ENCODE data around the gene AFAP1L2. TPM values are rescaled to one million over a fixed set of nuclear protein-coding genes. Genes with fewer than 3 reads are reported as not detected.

Gene AFAP1L2
- total RNA-seq, 2 experiments from 2014 or later = 2.3 to 8.6 TPM

DNA sequence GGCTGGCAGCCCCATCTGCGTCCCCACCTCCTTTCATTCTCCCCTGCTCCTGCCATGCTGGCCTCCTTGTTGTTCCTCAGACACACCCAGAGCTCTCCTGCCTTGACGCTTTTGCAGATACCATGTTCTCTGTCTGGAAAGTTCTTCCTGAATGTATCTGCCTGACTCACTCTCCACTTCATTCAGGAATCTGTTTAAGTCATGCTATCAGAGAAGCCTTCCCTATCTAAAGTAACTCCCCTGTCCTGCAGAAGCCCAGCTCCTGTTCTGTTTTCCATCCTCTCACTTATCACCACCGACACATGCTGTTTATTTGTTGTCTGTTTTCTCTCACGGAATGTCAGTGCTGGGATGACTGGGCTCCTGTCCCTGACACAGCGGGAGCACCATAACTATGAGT, 82.0 kb downstream of the AFAP1L2 start:
- Histone ChIP-seq H4K20me1 (ENCODE audit: insufficient read depth, low read length) (no peaks in the 10 kb centered on the region), H3K4me2 (ENCODE audit: low read length) (no peak overlapping the region), H3K4me1 (ENCODE audit: insufficient read depth, low read length, poor library complexity, severe bottlenecking) (no peaks in the 10 kb centered on the region), H3K4me3 (ENCODE audit: low read depth, low read length, poor library complexity, severe bottlenecking) (no peak overlapping the region), H3K9me2 (ENCODE audit: insufficient read depth, low read length) (no peaks in the 10 kb centered on the region), H3K36me3 (ENCODE audit: insufficient read depth, low read length) (no peaks in the 10 kb centered on the region), H2AFZ (ENCODE audit: low read length) (no peak overlapping the region), H3K79me2 (ENCODE audit: insufficient read depth, low read depth, low read length) (no peaks in the 10 kb centered on the region), H3K27ac (ENCODE audit: low read depth, low read length, poor library complexity, severe bottlenecking) (no peak overlapping the region), H3K9me3 (ENCODE audit: low read length) (no peaks in the 10 kb centered on the region)
- ChIA-PET CTCF (ENCODE audit: unreplicated experiment) (no interaction called here), POLR2A (interaction anchor here (0.5 kb wide), 1 partner anchor 29 kb away, joined by 5 read pairs; no protein-coding TSS in a partner anchor)
- DNase-seq (ENCODE audit: low spot score) = no peak
- BruUV-seq (replicated peaks) = no TSS peak
- intact Hi-C loops (cut with micrococcal nuclease; ENCODE audit: unreplicated experiment) = no loop called here
- no peak for TF ChIP-seq CTCF (conservative IDR thresholded peaks at IDR 0.05; ENCODE audit: low read length)
- TF ChIP-seq EZH2phosphoT487 (IDR thresholded peaks at IDR 0.05; ENCODE audit: borderline replicate concordance, low read depth, low read length) = no peak

GRCh38 chr10:114320249-114321116, 83.8 kb downstream of the AFAP1L2 start:
- no peak for TF ChIP-seq EZH2phosphoT487 (IDR thresholded peaks at IDR 0.05; ENCODE audit: borderline replicate concordance, low read depth, low read length)
- no peak for TF ChIP-seq CTCF (conservative IDR thresholded peaks at IDR 0.05; ENCODE audit: low read length)
- no peak overlapping the region for H3K4me2 ChIP-seq (ENCODE audit: low read length)
- no peaks in the 10 kb centered on the region for H3K9me2 ChIP-seq (ENCODE audit: insufficient read depth, low read length)
- H3K4me3 ChIP-seq (ENCODE audit: low read depth, low read length, poor library complexity, severe bottlenecking) = no peak overlapping the region
- H3K9me3 ChIP-seq (ENCODE audit: low read length) = no peaks in the 10 kb centered on the region
- H3K36me3 ChIP-seq (ENCODE audit: insufficient read depth, low read length) = no peaks in the 10 kb centered on the region
- POLR2A ChIA-PET = interaction anchor here (0.6 kb wide), 1 partner anchor 428 kb away, joined by 4 read pairs; no protein-coding TSS in a partner anchor
- no peak overlapping the region for H3K27ac ChIP-seq (ENCODE audit: low read depth, low read length, poor library complexity, severe bottlenecking)
- intact Hi-C loops (cut with micrococcal nuclease; ENCODE audit: unreplicated experiment) = no loop called here
- H2AFZ ChIP-seq (ENCODE audit: low read length) = no peak overlapping the region
- no peaks in the 10 kb centered on the region for H3K4me1 ChIP-seq (ENCODE audit: insufficient read depth, low read length, poor library complexity, severe bottlenecking)
- H4K20me1 ChIP-seq (ENCODE audit: insufficient read depth, low read length) = no peaks in the 10 kb centered on the region
- CTCF ChIA-PET (ENCODE audit: unreplicated experiment) = no interaction called here
- BruUV-seq (replicated peaks) = no TSS peak
- H3K79me2 ChIP-seq (ENCODE audit: insufficient read depth, low read depth, low read length) = no peaks in the 10 kb centered on the region
- no peak for DNase-seq (ENCODE audit: low spot score)
